NCI-H1417 treated with DMSO at 0.1 percent for 48 hours (cell line): Measurements from ENCODE around the gene TBC1D16.
"Not testable (repeated sequence)": the region's sequence is repeated elsewhere in the genome, so short reads cannot be mapped to it uniquely, and the experiment has no call there.

Source experiments
- DNase-seq: peaks from one replicate; lab custom pipeline; 2025; lab: John Stamatoyannopoulos, UW

The TBC1D16 gene

GRCh38 chr17:79974566-79975497 lies 60.8 kb downstream of the TBC1D16 start:
- DNase-seq: no peak

- DNase-seq: no peak
These were observed 64.0 kb downstream of the TBC1D16 start for GRCh38 chr17:79971651-79972050.

- no peak for DNase-seq
These were observed 65.0 kb downstream of the TBC1D16 start for GRCh38 chr17:79970576-79971068.

GRCh38 chr17:79969906-79970305 lies 65.8 kb downstream of the TBC1D16 start:
- DNase-seq: no peak

- DNase-seq: no peak
These were observed 67.6 kb downstream of the TBC1D16 start for GRCh38 chr17:79968116-79968515.

GRCh38 chr17:79966681-79967080 lies 69.0 kb downstream of the TBC1D16 start:
- no peak for DNase-seq

- no peak for DNase-seq
These were observed 69.9 kb downstream of the TBC1D16 start for GRCh38 chr17:79965806-79966205.

GRCh38 chr17:79962467-79962866 lies 73.2 kb downstream of the TBC1D16 start:
- not testable (repeated sequence) for DNase-seq

GRCh38 chr17:79961567-79961966 lies 74.1 kb downstream of the TBC1D16 start:
- not testable (repeated sequence) for DNase-seq

GRCh38 chr17:79960788-79961522 lies 74.7 kb downstream of the TBC1D16 start:
- DNase-seq: no peak

- DNase-seq: no peak
These were observed 76.6 kb downstream of the TBC1D16 start for GRCh38 chr17:79959042-79959441.

GRCh38 chr17:79956853-79957252 lies 78.8 kb downstream of the TBC1D16 start:
- no peak for DNase-seq

- not testable (repeated sequence) for DNase-seq
These were observed 79.3 kb downstream of the TBC1D16 start for GRCh38 chr17:79956441-79956735.

- no peak for DNase-seq
These were observed 79.8 kb downstream of the TBC1D16 start for GRCh38 chr17:79955691-79956440.

GRCh38 chr17:79955167-79955549 lies 80.5 kb downstream of the TBC1D16 start:
- DNase-seq: no peak

- DNase-seq: no peak
These were observed 81.1 kb downstream of the TBC1D16 start for GRCh38 chr17:79954281-79955166.

- no peak for DNase-seq
These were observed 82.3 kb downstream of the TBC1D16 start for GRCh38 chr17:79953335-79953734.

- no peak for DNase-seq
These were observed 82.8 kb downstream of the TBC1D16 start for GRCh38 chr17:79952901-79953300.

GRCh38 chr17:79952265-79952877 lies 83.3 kb downstream of the TBC1D16 start:
- DNase-seq: no peak

- DNase-seq: no peak
These were observed 84.1 kb downstream of the TBC1D16 start for GRCh38 chr17:79951361-79952264.
